IMR-90 (cell line): ENCODE measurements around the gene TNNI3K. TPM values are rescaled to one million over a fixed set of nuclear protein-coding genes. Genes with fewer than 3 reads are reported as not detected.

Experiments used
- ATAC-seq: fragments of 200-7000 bp; cut with Tn5 transposase; 2 replicates; pipeline ENCODE4 v1.9.1; 2020; ENCODE audit warnings: low read depth, mild to moderate bottlenecking, moderate library complexity
- BruUV-seq: library from RNA; stranded (reverse); fragments of 400-500 nt; replicated peaks from 2 replicates; lab custom pipeline; 2021; lab: Mats Ljungman, UMichigan
- CTCF ChIA-PET: fragments of 300-600 bp; formaldehyde crosslinking; extraction: SDS; loops from one replicate; lab custom pipeline; 2021; ENCODE audit warnings: antibody characterized with exemption; lab: Yijun Ruan, JAX
- POLR2A ChIA-PET: fragments of 300-600 bp; sonication (Branson Sonifier 250); formaldehyde crosslinking; loops from one replicate; lab custom pipeline; 2022; ENCODE audit warnings: antibody characterized with exemption; ENCODE audit not compliant: unreplicated experiment; lab: Charles Lee
- DNase-seq: peaks from one replicate; pipeline ENCODE4 v3.0.0; 2013
- H2AFZ ChIP-seq: replicated peaks from 2 replicates; pipeline ENCODE3; 2013; ENCODE audit warnings: low read length, mild to moderate bottlenecking; ENCODE audit not compliant: poor library complexity
- H2AK5ac ChIP-seq: 2 replicates; pipeline ENCODE4 v1.6.1; 2013; ENCODE audit warnings: low read depth, low read length, inconsistent platforms
- H2AK9ac ChIP-seq: replicated peaks from 2 replicates; pipeline ENCODE3; 2013; ENCODE audit warnings: mild to moderate bottlenecking, low read depth, low read length, moderate library complexity; ENCODE audit not compliant: poor library complexity
- H2BK120ac ChIP-seq: 2 replicates; pipeline ENCODE4 v1.6.1; 2013; ENCODE audit warnings: low read depth, low read length, inconsistent platforms
- H2BK15ac ChIP-seq: 3 replicates; pipeline ENCODE4 v1.6.1; 2013; ENCODE audit warnings: low read depth, low read length, inconsistent platforms
- H2BK20ac ChIP-seq: 2 replicates; pipeline ENCODE4 v1.6.1; 2013; ENCODE audit warnings: low read depth, mild to moderate bottlenecking, inconsistent platforms, low read length, moderate library complexity
- H2BK5ac ChIP-seq: 2 replicates; pipeline ENCODE4 v1.6.1; 2013; ENCODE audit warnings: mild to moderate bottlenecking, low read depth, low read length, inconsistent platforms; ENCODE audit not compliant: poor library complexity, severe bottlenecking
- H3K14ac ChIP-seq: replicated peaks from 2 replicates; pipeline ENCODE4 v1.6.1; 2013; ENCODE audit warnings: low read depth, low read length, inconsistent platforms
- H3K18ac ChIP-seq: 2 replicates; pipeline ENCODE4 v1.6.1; 2013; ENCODE audit warnings: low read depth, low read length, control low read depth
- H3K23ac ChIP-seq: 2 replicates; pipeline ENCODE4 v1.6.1; 2013; ENCODE audit warnings: low read depth, low read length, inconsistent platforms
- H3K27ac ChIP-seq: 2 replicates; pipeline ENCODE4 v1.5.1; 2013; ENCODE audit warnings: mild to moderate bottlenecking, control low read depth, low read length; ENCODE audit not compliant: insufficient read depth
- H3K27me3 ChIP-seq: 2 replicates; pipeline ENCODE4 v1.6.1; 2013; ENCODE audit warnings: low read length; ENCODE audit not compliant: control insufficient read depth, insufficient read depth
- H3K36me3 ChIP-seq: 2 replicates; pipeline ENCODE4 v1.6.1; 2013; ENCODE audit warnings: low read length, mixed read lengths; ENCODE audit not compliant: control insufficient read depth, insufficient read depth
- H3K4ac ChIP-seq: 2 replicates; pipeline ENCODE4 v1.6.1; 2013; ENCODE audit warnings: low read depth, low read length, inconsistent platforms
- H3K4me1 ChIP-seq: 2 replicates; pipeline ENCODE4 v1.6.1; 2013; ENCODE audit warnings: low read length, mixed read lengths; ENCODE audit not compliant: control insufficient read depth, insufficient read depth
- H3K4me2 ChIP-seq: 2 replicates; pipeline ENCODE4 v1.6.1; 2013; ENCODE audit warnings: low read depth, mild to moderate bottlenecking, control low read depth, low read length, moderate library complexity
- H3K4me3 ChIP-seq: 2 replicates; pipeline ENCODE4 v1.5.1; 2013; ENCODE audit warnings: low read depth, mild to moderate bottlenecking, control low read depth, low read length, moderate library complexity; ENCODE audit not compliant: insufficient read depth
- H3K56ac ChIP-seq: 2 replicates; pipeline ENCODE4 v1.6.1; 2013; ENCODE audit warnings: low read length, inconsistent platforms; ENCODE audit not compliant: insufficient read depth; ENCODE audit errors: extremely low read depth
- H3K79me1 ChIP-seq, 2 experiments: 2 replicates each; pipeline ENCODE4 v1.6.1; 2013; ENCODE audit warnings: low read length in 2 of 2, inconsistent platforms in 1 of 2, low read depth in 1 of 2
- H3K9ac ChIP-seq: 2 replicates; pipeline ENCODE4 v1.6.1; 2013; ENCODE audit warnings: low read depth, low read length, control low read depth
- H3K9me1 ChIP-seq: 2 replicates; pipeline ENCODE4 v1.6.1; 2013; ENCODE audit warnings: low read length, inconsistent platforms; ENCODE audit not compliant: insufficient read depth
- H3K9me3 ChIP-seq: 2 replicates; pipeline ENCODE4 v1.6.1; 2013; ENCODE audit warnings: low read length; ENCODE audit not compliant: control insufficient read depth, insufficient read depth
- H4K20me1 ChIP-seq: 2 replicates; pipeline ENCODE4 v1.6.1; 2013; ENCODE audit warnings: low read length, inconsistent platforms; ENCODE audit not compliant: insufficient read depth
- H4K5ac ChIP-seq: 2 replicates; pipeline ENCODE4 v1.6.1; 2013; ENCODE audit warnings: mild to moderate bottlenecking, low read depth, low read length, control low read depth
- H4K8ac ChIP-seq, 2 experiments: 2 replicates each; pipeline ENCODE4 v1.6.1; 2013; ENCODE audit warnings: low read depth in 2 of 2, low read length in 2 of 2, control low read depth in 1 of 2, inconsistent platforms in 1 of 2
- H4K91ac ChIP-seq: 2 replicates; pipeline ENCODE4 v1.6.1; 2013; ENCODE audit warnings: low read depth, low read length, inconsistent platforms; ENCODE audit not compliant: insufficient read depth
- CEBPB ChIP-seq: IDR thresholded peaks from 2 replicates; pipeline ENCODE4 v1.6.1; 2012; ENCODE audit warnings: low read depth, low read length, improper control_type of control experiment
- MAFK ChIP-seq: IDR thresholded peaks from 2 replicates; pipeline ENCODE4 v1.6.1; 2012; ENCODE audit warnings: low read depth, low read length, improper control_type of control experiment
- dilution Hi-C: fragments of 300-500 bp; cut with HindIII; formaldehyde crosslinking; loops from one replicate; pipeline ENCODE4 v1.14.3; 2018; ENCODE audit warnings: low sequenced_read_pairs; ENCODE audit not compliant: unreplicated experiment
- in situ Hi-C: fragments of 300-500 bp; cut with MboI; formaldehyde crosslinking; loops from 3 replicates; pipeline ENCODE4 v1.14.3; 2019; ENCODE audit warnings: low sequenced_read_pairs, inconsistent platforms, mixed read lengths
- intact Hi-C: fragments of 100-400 bp; cut with micrococcal nuclease; formaldehyde crosslinking; loops from 2 replicates; pipeline ENCODE4 v1.10.0; 2022
- polyA plus RNA-seq, 3 experiments: library from polyadenylated mRNA; depleted of rRNA; stranded (reverse); fragments of >200 nt; gene quantifications; 2 replicates each; pipeline ENCODE4 v1.2.3, GENCODE V29; 2012; ENCODE audit warnings: low replicate concordance in 1 of 3
- total RNA-seq: library from RNA; depleted of rRNA; stranded (reverse); fragments of >200 nt; gene quantifications from 2 replicates; pipeline ENCODE4 v1.2.3, GENCODE V29; 2012

TNNI3K gene
- total and polyA plus RNA-seq, 2 of the 4 experiments (the other 2 are of a cell fraction) = 0.90 to 1.3 TPM

- no peak overlapping the region for H3K27ac ChIP-seq
- H2AK9ac ChIP-seq = no peak overlapping the region
- intact Hi-C loops = no loop called here
- H2AFZ ChIP-seq = no peak overlapping the region
- H4K20me1 ChIP-seq = no peaks in the 10 kb centered on the region
- ATAC-seq (no peak), DNase-seq (no peak)
- no peak overlapping the region for H2AK5ac ChIP-seq
- H2BK5ac ChIP-seq = no peak overlapping the region
- no peaks in the 10 kb centered on the region for H3K9me3 ChIP-seq
- no peak overlapping the region for H3K56ac ChIP-seq
- H3K9ac ChIP-seq = no peak overlapping the region
- H2BK15ac ChIP-seq = no peak overlapping the region
- H2BK120ac ChIP-seq = no peak overlapping the region
- dilution Hi-C loops = no loop called here
- ChIA-PET CTCF (no interaction called here), POLR2A (no interaction called here)
- no peak overlapping the region for H4K8ac ChIP-seq
- H3K4me3 ChIP-seq = no peak overlapping the region
- no peak overlapping the region for H4K5ac ChIP-seq
- no peak overlapping the region for H3K18ac ChIP-seq
- TF ChIP-seq MAFK = no peak
- TF ChIP-seq CEBPB = no peak
- no peak overlapping the region for H3K4me2 ChIP-seq
- no peaks in the 10 kb centered on the region for H3K9me1 ChIP-seq
- H3K27me3 ChIP-seq = no peaks in the 10 kb centered on the region
- in situ Hi-C loops = no loop called here
- H3K23ac ChIP-seq = no peak overlapping the region
- H3K79me1 ChIP-seq = no peaks in the 10 kb centered on the region
- H2BK20ac ChIP-seq = no peak overlapping the region
- H3K36me3 ChIP-seq = no peaks in the 10 kb centered on the region
- H3K4ac ChIP-seq = no peak overlapping the region
- H4K91ac ChIP-seq = no peak overlapping the region
- H3K14ac ChIP-seq = no peak overlapping the region
- H3K4me1 ChIP-seq = no peaks in the 10 kb centered on the region
- no TSS peak for BruUV-seq
Observed at GRCh38 chr1:74496669-74497068, 261.5 kb downstream of the TNNI3K start.
